GM21515 (cell line): ENCODE data around the gene ZNF236.
"Not testable (repeated sequence)": the region's sequence is repeated elsewhere in the genome, so short reads cannot be mapped to it uniquely, and the experiment has no call there.

Experiments used
- ATAC-seq: cut with Tn5 transposase; IDR thresholded peaks from one replicate; pipeline ENCODE4 v1.9.1; 2021; ENCODE audit not compliant: unreplicated experiment

ZNF236 gene

GRCh38 chr18:76822506-76823160 lies at the start of gene ZNF236:
ZNF236 (plus strand) TSS chr18:76822557; CDS start chr18:76822608, 51 bp downstream.
- ATAC-seq = peak; percentile 39

GRCh38 chr18:76772665-76773064 lies 49.7 kb upstream of the ZNF236 start:
- ATAC-seq = no peak

GRCh38 chr18:76777036-76777435 lies 45.3 kb upstream of the ZNF236 start:
- not testable (repeated sequence) for ATAC-seq

GRCh38 chr18:76783786-76784484 lies 38.4 kb upstream of the ZNF236 start:
- no peak for ATAC-seq

GRCh38 chr18:76785872-76786271 lies 36.5 kb upstream of the ZNF236 start:
- no peak for ATAC-seq

GRCh38 chr18:76788571-76789317 lies 33.6 kb upstream of the ZNF236 start:
- no peak for ATAC-seq

GRCh38 chr18:76791106-76791505 lies 31.3 kb upstream of the ZNF236 start:
- ATAC-seq = no peak

GRCh38 chr18:76791642-76792041 lies 30.7 kb upstream of the ZNF236 start:
- no peak for ATAC-seq

GRCh38 chr18:76794326-76794725 lies 28.0 kb upstream of the ZNF236 start:
- no peak for ATAC-seq

- ATAC-seq = peak; percentile 97
These were observed 20.5 kb upstream of the ZNF236 start for GRCh38 chr18:76801567-76802505.

- ATAC-seq = no peak
These were observed 18.9 kb upstream of the ZNF236 start for GRCh38 chr18:76803413-76803812.

- ATAC-seq = peak; percentile 56
These were observed 18.5 kb upstream of the ZNF236 start for GRCh38 chr18:76803814-76804213.

- no peak for ATAC-seq
These were observed 17.1 kb upstream of the ZNF236 start for GRCh38 chr18:76805221-76805620.

- no peak for ATAC-seq
These were observed 16.1 kb upstream of the ZNF236 start for GRCh38 chr18:76806301-76806700.

- no peak for ATAC-seq
These were observed 13.8 kb upstream of the ZNF236 start for GRCh38 chr18:76808561-76808960.

GRCh38 chr18:76811530-76811929 lies 10.8 kb upstream of the ZNF236 start:
- peak; percentile 59 for ATAC-seq

- no peak for ATAC-seq
These were observed 8.1 kb upstream of the ZNF236 start for GRCh38 chr18:76814256-76814655.

GRCh38 chr18:76816127-76816526 lies 6.2 kb upstream of the ZNF236 start:
- no peak for ATAC-seq

GRCh38 chr18:76817888-76818611 lies 4.3 kb upstream of the ZNF236 start:
- no peak for ATAC-seq
